Mucosa of stomach (tissue), 1 donor: Measurements from ENCODE around the gene SOBP.
"Not testable (repeated sequence)": the region's sequence is repeated elsewhere in the genome, so short reads cannot be mapped to it uniquely, and the experiment has no call there.

ENCODE experiments used
- H3K27me3 ChIP-seq: one replicate; pipeline ENCODE4 v1.7.0; 2013; ENCODE audit warnings: mild to moderate bottlenecking, low read length; ENCODE audit not compliant: control insufficient read depth, insufficient read depth
- H3K36me3 ChIP-seq: one replicate; pipeline ENCODE4 v1.7.0; 2013; ENCODE audit warnings: low read length; ENCODE audit not compliant: control insufficient read depth, insufficient read depth
- H3K4me1 ChIP-seq: one replicate; pipeline ENCODE4 v1.7.0; 2013; ENCODE audit warnings: mild to moderate bottlenecking, low read length; ENCODE audit not compliant: control insufficient read depth, insufficient read depth
- H3K4me3 ChIP-seq: one replicate; pipeline ENCODE4 v1.7.0; 2013; ENCODE audit warnings: low read length
- H3K9ac ChIP-seq: one replicate; pipeline ENCODE4 v1.7.0; 2013; ENCODE audit warnings: mild to moderate bottlenecking, low read length, moderate library complexity
- H3K9me3 ChIP-seq: one replicate; pipeline ENCODE4 v1.7.0; 2013; ENCODE audit warnings: mild to moderate bottlenecking, low read length, moderate library complexity; ENCODE audit not compliant: control insufficient read depth
- donor health status: Pancreatic carcinoma.

The SOBP gene

GRCh38 chr6:107515955-107516354 is 26.0 kb downstream of the SOBP start:
- H3K9ac ChIP-seq: no peak overlapping the region
- no peaks in the 10 kb centered on the region for H3K9me3 ChIP-seq
- no peaks in the 10 kb centered on the region for H3K36me3 ChIP-seq
- H3K4me3 ChIP-seq: no peak overlapping the region
- H3K4me1 ChIP-seq: no peaks in the 10 kb centered on the region
- H3K27me3 ChIP-seq: no peaks in the 10 kb centered on the region

GRCh38 chr6:107517274-107517673 is 27.4 kb downstream of the SOBP start:
- no peaks in the 10 kb centered on the region for H3K36me3 ChIP-seq
- no peaks in the 10 kb centered on the region for H3K27me3 ChIP-seq
- H3K4me1 ChIP-seq: no peaks in the 10 kb centered on the region

GRCh38 chr6:107519224-107519623 is 29.3 kb downstream of the SOBP start:
- not testable (repeated sequence) for H3K9ac ChIP-seq, H3K4me1 ChIP-seq, H3K27me3 ChIP-seq, H3K9me3 ChIP-seq, H3K4me3 ChIP-seq, H3K36me3 ChIP-seq

More at GRCh38 chr6:107517274-107517673, 27.4 kb downstream of the SOBP start:
- Histone ChIP-seq H3K9me3 (no peaks in the 10 kb centered on the region), H3K9ac (no peak overlapping the region), H3K4me3 (no peak overlapping the region)

GRCh38 chr6:107520706-107521105 is 30.8 kb downstream of the SOBP start:
- not testable (repeated sequence) for H3K4me3 ChIP-seq, H3K4me1 ChIP-seq, H3K36me3 ChIP-seq, H3K27me3 ChIP-seq, H3K9me3 ChIP-seq, H3K9ac ChIP-seq

GRCh38 chr6:107523054-107523791 is 33.3 kb downstream of the SOBP start:
- Histone ChIP-seq H3K9ac (no peak overlapping the region), H3K36me3 (no peaks in the 10 kb centered on the region), H3K4me1 (no peaks in the 10 kb centered on the region), H3K4me3 (no peak overlapping the region), H3K9me3 (no peaks in the 10 kb centered on the region), H3K27me3 (no peaks in the 10 kb centered on the region)

GRCh38 chr6:107523794-107524193 is 33.9 kb downstream of the SOBP start:
- no peaks in the 10 kb centered on the region for H3K9me3 ChIP-seq
- H3K27me3 ChIP-seq: no peaks in the 10 kb centered on the region
- H3K4me1 ChIP-seq: no peaks in the 10 kb centered on the region
- H3K9ac ChIP-seq: no peak overlapping the region
- no peaks in the 10 kb centered on the region for H3K36me3 ChIP-seq
- no peak overlapping the region for H3K4me3 ChIP-seq

- Histone ChIP-seq H3K4me1 (no peaks in the 10 kb centered on the region), H3K4me3 (no peak overlapping the region), H3K27me3 (no peaks in the 10 kb centered on the region), H3K9me3 (no peaks in the 10 kb centered on the region), H3K36me3 (no peaks in the 10 kb centered on the region), H3K9ac (no peak overlapping the region)
Measured at GRCh38 chr6:107524626-107525025, 34.7 kb downstream of the SOBP start.

GRCh38 chr6:107531868-107532267 is 42.0 kb downstream of the SOBP start:
- H3K36me3 ChIP-seq: no peaks in the 10 kb centered on the region
- H3K4me1 ChIP-seq: no peaks in the 10 kb centered on the region
- no peak overlapping the region for H3K4me3 ChIP-seq
- no peaks in the 10 kb centered on the region for H3K9me3 ChIP-seq
- H3K27me3 ChIP-seq: no peaks in the 10 kb centered on the region
- H3K9ac ChIP-seq: no peak overlapping the region

GRCh38 chr6:107532706-107533105 is 42.8 kb downstream of the SOBP start:
- H3K4me3 ChIP-seq: no peak overlapping the region
- H3K9me3 ChIP-seq: no peaks in the 10 kb centered on the region
- H3K9ac ChIP-seq: no peak overlapping the region
- no peaks in the 10 kb centered on the region for H3K27me3 ChIP-seq
- H3K36me3 ChIP-seq: no peaks in the 10 kb centered on the region
- H3K4me1 ChIP-seq: no peaks in the 10 kb centered on the region

GRCh38 chr6:107533415-107534059 is 43.6 kb downstream of the SOBP start:
- no peak overlapping the region for H3K9ac ChIP-seq
- H3K9me3 ChIP-seq: no peaks in the 10 kb centered on the region
- no peak overlapping the region for H3K4me3 ChIP-seq
- H3K36me3 ChIP-seq: no peaks in the 10 kb centered on the region
- H3K27me3 ChIP-seq: no peaks in the 10 kb centered on the region
- H3K4me1 ChIP-seq: no peaks in the 10 kb centered on the region

- H3K9me3 ChIP-seq: no peaks in the 10 kb centered on the region
- H3K4me1 ChIP-seq: peaks cover 2% of the 10 kb centered on the region
- H3K36me3 ChIP-seq: no peaks in the 10 kb centered on the region
- H3K27me3 ChIP-seq: no peaks in the 10 kb centered on the region
- H3K4me3 ChIP-seq: no peak overlapping the region
- no peak overlapping the region for H3K9ac ChIP-seq
Measured at GRCh38 chr6:107534571-107535141, 44.7 kb downstream of the SOBP start.

GRCh38 chr6:107535626-107536025 is 45.7 kb downstream of the SOBP start:
- no peaks in the 10 kb centered on the region for H3K9me3 ChIP-seq
- peaks cover 11% of the 10 kb centered on the region for H3K4me1 ChIP-seq
- H3K27me3 ChIP-seq: no peaks in the 10 kb centered on the region
- H3K36me3 ChIP-seq: no peaks in the 10 kb centered on the region
- no peak overlapping the region for H3K4me3 ChIP-seq
- no peak overlapping the region for H3K9ac ChIP-seq
